ENCODE measurements around the gene NUB1. TPM values are rescaled to one million over a fixed set of nuclear protein-coding genes. Genes with fewer than 3 reads are reported as not detected.

NUB1 gene
- total RNA-seq, 1 donor from 2014 or later, result 55.2 TPM

GRCh38 chr7:151384776-151385625 is 43.4 kb downstream of the NUB1 start:
- DNase-seq (peak; percentile 78), ATAC-seq (peak; percentile 40)
- no peak overlapping the region for H3K4me3 ChIP-seq
- intact Hi-C loops (cut with DNase I), result no loop called here
- TF ChIP-seq, protein P1, sequence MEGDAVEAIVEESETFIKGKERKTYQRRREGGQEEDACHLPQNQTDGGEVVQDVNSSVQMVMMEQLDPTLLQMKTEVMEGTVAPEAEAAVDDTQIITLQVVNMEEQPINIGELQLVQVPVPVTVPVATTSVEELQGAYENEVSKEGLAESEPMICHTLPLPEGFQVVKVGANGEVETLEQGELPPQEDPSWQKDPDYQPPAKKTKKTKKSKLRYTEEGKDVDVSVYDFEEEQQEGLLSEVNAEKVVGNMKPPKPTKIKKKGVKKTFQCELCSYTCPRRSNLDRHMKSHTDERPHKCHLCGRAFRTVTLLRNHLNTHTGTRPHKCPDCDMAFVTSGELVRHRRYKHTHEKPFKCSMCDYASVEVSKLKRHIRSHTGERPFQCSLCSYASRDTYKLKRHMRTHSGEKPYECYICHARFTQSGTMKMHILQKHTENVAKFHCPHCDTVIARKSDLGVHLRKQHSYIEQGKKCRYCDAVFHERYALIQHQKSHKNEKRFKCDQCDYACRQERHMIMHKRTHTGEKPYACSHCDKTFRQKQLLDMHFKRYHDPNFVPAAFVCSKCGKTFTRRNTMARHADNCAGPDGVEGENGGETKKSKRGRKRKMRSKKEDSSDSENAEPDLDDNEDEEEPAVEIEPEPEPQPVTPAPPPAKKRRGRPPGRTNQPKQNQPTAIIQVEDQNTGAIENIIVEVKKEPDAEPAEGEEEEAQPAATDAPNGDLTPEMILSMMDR (IDR thresholded peaks at IDR 0.05), result no peak
- H3K36me3 ChIP-seq, result no peaks in the 10 kb centered on the region
- H3K4me1 ChIP-seq, result peaks cover 10% of the 10 kb centered on the region
- H3K9me3 ChIP-seq, result no peaks in the 10 kb centered on the region
- peaks cover 27% of the 10 kb centered on the region for H3K27me3 ChIP-seq
- H3K27ac ChIP-seq, result no peak overlapping the region

- peak; percentile 62 for DNase-seq
- Histone ChIP-seq H3K27ac (no peak overlapping the region), H3K4me3 (no peak overlapping the region), H3K9me3 (no peaks in the 10 kb centered on the region), H3K4me1 (peaks cover 10% of the 10 kb centered on the region), H3K27me3 (peaks cover 27% of the 10 kb centered on the region), H3K36me3 (no peaks in the 10 kb centered on the region)
- intact Hi-C loops (cut with DNase I), result no loop called here
- TF ChIP-seq, protein P1 (IDR thresholded peaks at IDR 0.05), result no peak
- no peak for ATAC-seq
Measured at GRCh38 chr7:151385626-151386300, 44.2 kb downstream of the NUB1 start.

GRCh38 chr7:151386301-151387160 is 44.9 kb downstream of the NUB1 start:
- Histone ChIP-seq H3K27ac (no peak overlapping the region), H3K27me3 (peaks cover 21% of the 10 kb centered on the region), H3K36me3 (no peaks in the 10 kb centered on the region), H3K9me3 (no peaks in the 10 kb centered on the region), H3K4me1 (peaks cover 5% of the 10 kb centered on the region), H3K4me3 (no peak overlapping the region)
- TF ChIP-seq, protein P1 (IDR thresholded peaks at IDR 0.05), result no peak
- DNase-seq (no peak), ATAC-seq (peak; percentile 7)
- intact Hi-C loops (cut with DNase I), result no loop called here

DNA sequence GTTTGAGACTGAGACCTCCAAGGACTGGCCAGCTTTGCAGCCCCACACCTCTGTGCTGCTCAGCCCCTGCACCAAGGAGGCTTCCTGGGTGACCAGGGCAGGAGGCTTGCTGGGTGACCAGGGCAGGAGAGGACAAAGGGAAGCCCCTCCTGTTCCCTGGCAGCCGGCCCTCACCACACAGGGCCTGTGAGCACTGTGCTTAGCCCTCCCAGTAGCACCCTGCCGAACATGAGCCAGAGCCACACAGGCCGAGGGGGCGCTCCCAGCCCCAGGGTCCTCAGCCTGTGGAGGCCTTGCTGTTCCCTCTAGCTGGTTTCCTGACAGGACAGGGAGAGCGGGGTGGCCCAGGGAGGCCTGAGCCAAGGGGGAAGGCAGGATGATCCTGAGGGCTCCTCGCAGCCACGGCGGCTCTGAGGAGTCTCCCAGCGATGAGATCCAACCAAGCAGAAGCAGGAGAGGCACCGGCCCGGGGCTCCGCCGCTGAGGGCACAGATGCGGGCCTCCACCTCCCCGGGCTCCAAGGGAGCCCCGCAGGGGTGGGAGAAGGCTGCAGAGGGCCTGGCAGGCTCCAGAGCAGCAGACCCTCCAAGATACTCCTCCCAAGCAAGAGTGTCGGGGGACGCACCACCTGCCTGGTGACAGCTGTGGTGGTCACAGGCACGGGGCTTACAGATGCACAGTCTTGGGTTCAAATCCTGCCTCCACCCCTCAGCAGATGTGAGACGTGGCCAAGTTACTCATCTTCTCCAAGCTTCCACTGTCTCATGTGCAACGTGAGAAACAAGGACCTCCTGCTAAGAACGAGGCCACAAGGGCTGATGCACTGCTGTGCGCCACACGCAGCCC is 45.8 kb downstream of the NUB1 start:
- intact Hi-C loops (cut with DNase I), result no loop called here
- Histone ChIP-seq H3K27me3 (peaks cover 13% of the 10 kb centered on the region), H3K4me3 (no peak overlapping the region), H3K9me3 (no peaks in the 10 kb centered on the region), H3K4me1 (no peaks in the 10 kb centered on the region), H3K27ac (no peak overlapping the region), H3K36me3 (no peaks in the 10 kb centered on the region)
- TF ChIP-seq, protein P1 (IDR thresholded peaks at IDR 0.05), result no peak
- DNase-seq, result peak; percentile 60
- no peak for ATAC-seq

GRCh38 chr7:151388007-151388297 is 46.3 kb downstream of the NUB1 start:
- no peak overlapping the region for H3K4me3 ChIP-seq
- TF ChIP-seq, protein P1 (IDR thresholded peaks at IDR 0.05), result no peak
- H3K27ac ChIP-seq, result no peak overlapping the region
- DNase-seq (peak; percentile 57), ATAC-seq (no peak)
- no peaks in the 10 kb centered on the region for H3K4me1 ChIP-seq
- peaks cover 8% of the 10 kb centered on the region for H3K27me3 ChIP-seq
- H3K36me3 ChIP-seq, result no peaks in the 10 kb centered on the region
- intact Hi-C loops (cut with DNase I), result no loop called here
- no peaks in the 10 kb centered on the region for H3K9me3 ChIP-seq

Data from upper lobe of right lung (tissue), 1 donor.